Suppressor macrophage treated with lipopolysaccharide for 1 hour (primary cell): ENCODE measurements around the gene APCDD1.
"Not testable (repeated sequence)": the region's sequence is repeated elsewhere in the genome, so short reads cannot be mapped to it uniquely, and the experiment has no call there.

ENCODE experiments used
- DNase-seq, 3 donors: peaks; one replicate each; pipeline ENCODE4 v3.0.0-alpha.2; 2020 to 2022

APCDD1 gene

DNA sequence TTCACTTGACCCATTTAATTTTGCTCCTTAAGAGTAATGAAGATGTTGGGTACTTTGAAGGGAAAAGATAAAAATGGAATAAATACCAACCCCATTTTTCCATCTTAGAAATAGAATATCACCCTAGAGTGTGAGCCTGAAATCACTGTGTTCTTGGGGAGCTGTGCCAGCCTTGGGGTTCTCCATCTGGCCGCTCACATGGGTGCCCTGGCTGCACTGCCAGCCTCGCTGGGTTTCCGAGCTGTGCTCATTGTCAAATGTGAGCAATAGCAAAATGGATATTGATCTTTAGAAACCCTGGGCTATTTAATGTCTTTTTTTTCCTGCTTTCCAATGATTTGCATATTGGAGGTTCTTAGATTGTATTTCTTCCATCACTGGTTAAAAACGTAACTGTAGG, 9.3 kb downstream of the APCDD1 start:
- no peak for DNase-seq

DNA sequence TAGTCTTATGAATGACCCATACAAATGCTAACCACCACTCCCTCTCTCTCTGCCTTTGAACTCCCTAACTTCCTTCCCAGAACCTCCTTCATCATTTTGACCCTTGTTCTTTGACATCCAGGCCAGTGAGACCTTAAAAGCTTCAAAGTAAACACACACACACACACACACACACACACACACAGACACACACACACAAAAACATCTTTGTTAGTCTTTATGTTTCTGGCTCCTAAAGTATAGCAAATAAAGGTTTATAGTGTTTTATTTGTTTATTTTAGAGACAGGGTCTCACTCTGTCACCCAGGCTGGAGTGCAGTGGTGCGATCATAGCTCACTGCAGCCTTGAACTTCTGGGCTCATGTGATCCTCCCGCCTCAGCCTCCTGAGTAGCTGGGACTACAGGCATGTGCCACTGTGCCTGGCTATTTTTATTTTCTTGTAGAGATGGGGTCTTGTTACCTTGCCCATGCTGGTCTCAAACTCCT, 9.8 kb downstream of the APCDD1 start:
- not testable (repeated sequence) for DNase-seq

GRCh38 chr18:10465174-10465939, 10.9 kb downstream of the APCDD1 start:
- no peak for DNase-seq

- no peak for DNase-seq
Measured at GRCh38 chr18:10470429-10470828, 16.0 kb downstream of the APCDD1 start.

DNA sequence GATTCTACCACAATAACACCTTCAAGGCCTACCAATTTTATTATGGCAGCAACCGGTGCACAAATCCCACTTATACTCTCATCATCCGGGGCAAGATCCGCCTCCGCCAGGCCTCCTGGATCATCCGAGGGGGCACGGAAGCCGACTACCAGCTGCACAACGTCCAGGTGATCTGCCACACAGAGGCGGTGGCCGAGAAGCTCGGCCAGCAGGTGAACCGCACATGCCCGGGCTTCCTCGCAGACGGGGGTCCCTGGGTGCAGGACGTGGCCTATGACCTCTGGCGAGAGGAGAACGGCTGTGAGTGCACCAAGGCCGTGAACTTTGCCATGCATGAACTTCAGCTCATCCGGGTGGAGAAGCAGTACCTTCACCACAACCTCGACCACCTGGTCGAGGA, 17.1 kb downstream of the APCDD1 start:
- no peak for DNase-seq

DNA sequence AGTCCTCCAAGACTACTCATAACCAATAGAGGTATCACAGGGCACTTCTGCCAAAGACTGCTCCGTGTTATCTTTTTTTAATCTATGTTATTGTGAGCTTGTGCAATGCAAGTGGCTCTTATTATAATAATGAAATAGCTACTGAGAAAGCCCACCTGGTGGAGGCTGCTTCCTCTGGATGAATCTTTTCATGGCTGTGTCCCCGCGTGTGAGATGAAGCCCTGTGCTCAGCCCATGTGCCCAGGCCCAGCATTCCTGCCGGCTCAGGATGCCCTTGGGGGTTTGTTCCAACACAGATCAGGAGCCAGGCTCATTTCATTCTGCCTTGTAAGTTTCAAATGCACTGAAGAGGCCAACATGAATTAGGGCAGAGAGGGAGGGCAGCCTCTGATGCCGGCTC, 18.7 kb downstream of the APCDD1 start:
- no peak for DNase-seq

GRCh38 chr18:10474309-10474708, 19.9 kb downstream of the APCDD1 start:
- DNase-seq, result no peak

GRCh38 chr18:10475276-10475653, 20.8 kb downstream of the APCDD1 start:
- DNase-seq, result peak in 2 of 3 donors; percentile 33 to 46

- peak in 1 of 3 donors; percentile 35 for DNase-seq
Measured at GRCh38 chr18:10475654-10476291, 21.3 kb downstream of the APCDD1 start.

GRCh38 chr18:10476338-10476791, 21.9 kb downstream of the APCDD1 start:
- DNase-seq, result no peak

DNA sequence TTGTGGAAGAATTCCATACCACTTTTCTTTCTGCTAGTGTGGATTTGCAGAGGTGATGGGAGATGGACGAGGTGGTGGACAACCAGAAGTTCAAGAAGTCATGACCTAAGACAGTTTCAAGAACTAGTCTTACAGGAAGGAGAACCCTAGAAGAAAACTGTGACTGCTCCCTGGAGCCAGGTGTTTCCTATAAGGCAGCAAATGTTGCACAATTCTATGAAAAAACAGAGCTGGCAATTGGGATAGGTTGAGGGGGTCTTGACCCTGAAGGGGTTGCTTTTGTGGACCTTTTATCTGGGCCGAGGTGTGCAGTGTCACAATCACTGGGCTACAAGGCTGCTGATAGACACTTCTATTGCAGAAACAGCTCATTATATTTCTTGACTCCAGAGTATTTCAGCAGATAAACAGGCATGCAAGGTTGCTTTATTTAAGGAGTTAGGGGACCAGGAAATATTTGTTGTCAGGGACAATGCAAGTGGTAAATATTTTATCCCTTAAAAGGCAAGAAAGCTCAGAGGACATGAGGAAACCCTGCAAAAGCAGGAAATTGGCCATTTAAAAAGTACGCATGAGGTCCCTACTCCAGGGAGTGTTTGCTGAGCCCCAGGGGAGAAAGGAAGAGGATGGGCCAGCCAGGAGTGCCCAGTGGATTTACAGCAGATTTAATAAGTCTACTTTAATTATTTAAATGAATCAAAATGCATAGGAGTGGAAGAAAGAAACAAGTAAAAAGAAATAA, 22.9 kb downstream of the APCDD1 start:
- DNase-seq, result no peak

GRCh38 chr18:10477863-10478260, 23.4 kb downstream of the APCDD1 start:
- DNase-seq, result no peak

DNA sequence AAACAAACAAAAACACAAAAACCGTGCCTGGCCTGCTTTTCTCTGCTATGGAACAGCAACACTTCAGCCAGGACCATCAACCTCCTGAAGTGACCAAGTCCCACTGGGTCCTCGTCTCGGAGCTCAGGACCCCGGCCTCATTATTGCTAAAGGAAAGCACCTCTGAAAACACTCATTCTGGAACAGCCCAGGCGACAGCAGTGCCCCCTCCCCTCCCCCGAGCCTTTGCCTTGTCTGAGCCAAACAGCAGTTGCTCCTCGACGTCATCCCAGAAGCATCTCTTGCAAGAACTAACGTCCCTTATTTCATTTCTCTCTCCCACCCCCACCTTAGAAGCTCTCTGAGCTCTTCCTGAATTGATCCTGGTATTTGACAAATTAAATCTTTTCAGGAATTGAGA, 27.4 kb downstream of the APCDD1 start:
- no peak for DNase-seq

DNA sequence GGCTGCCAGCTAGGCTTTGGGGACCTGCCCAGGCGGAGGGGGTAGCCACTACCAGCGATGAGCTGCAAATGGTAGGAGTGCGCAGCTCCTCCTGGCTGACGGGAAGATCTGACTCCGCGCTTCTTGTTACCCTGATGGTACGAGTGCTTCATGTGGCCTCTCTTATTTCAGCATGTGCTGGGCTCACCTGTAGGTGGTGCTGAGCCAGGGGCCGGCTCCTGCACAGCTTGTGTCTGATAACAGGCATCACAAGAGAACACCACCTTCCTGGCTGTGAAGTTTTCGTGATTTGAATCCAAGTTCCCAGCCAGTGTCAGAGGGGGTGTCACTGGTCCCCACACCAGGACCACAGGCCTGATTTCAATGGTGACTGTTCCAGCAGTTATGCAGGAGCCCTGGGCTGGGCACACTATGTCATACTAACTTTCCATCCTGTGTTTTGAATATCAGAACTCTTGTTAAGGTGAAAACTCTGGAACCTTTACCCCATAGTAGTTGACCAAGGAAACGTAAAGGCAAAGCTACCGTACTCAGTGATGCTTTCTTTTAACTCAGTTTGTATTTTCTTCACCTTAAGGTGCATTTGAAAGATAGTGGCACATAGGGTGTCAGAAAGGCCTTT, 28.0 kb downstream of the APCDD1 start:
- DNase-seq, result no peak

DNA sequence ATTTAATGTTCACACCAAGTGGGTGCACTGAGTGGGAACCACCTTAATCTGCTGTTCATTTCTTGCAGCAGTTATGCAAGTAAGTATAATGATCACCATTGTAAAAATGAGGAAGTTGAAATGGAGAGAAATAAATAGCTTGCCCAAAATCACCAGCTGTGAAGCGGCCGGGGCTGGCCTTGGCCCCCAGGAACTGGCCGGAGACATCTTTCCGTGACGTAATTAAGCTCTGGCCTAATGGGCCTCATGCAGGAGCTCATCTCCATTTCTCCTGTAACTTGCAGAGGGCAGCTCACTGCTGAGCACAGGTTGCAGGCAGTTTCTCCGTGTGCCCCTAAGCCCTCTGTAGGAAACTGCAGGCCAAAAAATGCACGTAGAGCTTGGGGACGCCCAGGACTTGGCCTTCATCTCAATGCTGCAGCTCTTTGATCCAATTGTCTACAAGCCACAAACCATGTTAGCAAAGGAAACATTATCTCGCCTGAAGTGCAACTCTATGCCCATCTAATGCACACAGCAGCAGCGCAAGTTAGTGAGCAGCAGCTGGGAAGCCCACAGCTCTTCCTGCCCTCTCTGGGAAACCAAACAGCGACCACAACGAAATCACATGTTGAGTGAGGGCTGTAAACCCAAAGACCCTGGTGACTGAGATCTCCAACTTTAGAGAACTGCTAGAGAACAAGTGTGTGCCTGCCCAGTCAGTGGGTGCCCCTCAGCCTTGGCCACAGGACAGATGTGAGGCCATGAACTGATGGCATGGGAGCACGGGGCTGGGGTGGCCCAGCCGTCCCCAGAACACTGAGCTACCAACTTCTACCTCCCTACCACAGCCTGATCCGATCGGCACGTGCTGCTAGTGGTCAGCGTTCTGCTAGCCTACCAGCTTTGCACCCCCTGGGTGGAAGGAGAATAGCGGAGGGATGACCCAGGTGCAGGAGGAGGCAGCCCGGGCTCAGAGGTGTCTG, 28.8 kb downstream of the APCDD1 start:
- peak; percentile 66 to 71 (median 70) for DNase-seq

- no peak for DNase-seq
Measured at GRCh38 chr18:10485475-10485874, 31.0 kb downstream of the APCDD1 start.

DNA sequence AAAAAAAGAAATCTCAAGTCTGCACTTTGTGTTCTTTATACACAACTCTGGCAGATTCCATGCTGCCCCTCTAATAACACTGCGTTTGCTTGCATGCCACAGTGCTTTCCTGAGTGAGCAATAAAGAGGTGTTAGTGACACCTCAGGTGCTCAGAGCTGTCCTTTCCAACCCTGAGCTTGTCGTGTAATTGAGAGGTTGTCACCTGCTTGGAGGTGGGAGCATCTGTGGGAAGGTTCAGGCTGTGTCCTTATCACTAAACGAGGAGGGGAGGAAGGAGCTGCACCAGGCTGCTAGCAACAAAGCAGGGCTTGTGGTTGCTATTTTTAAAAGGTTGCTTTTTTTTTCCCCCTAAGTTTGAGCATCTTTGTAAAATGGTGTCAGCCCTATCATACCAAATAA, 31.9 kb downstream of the APCDD1 start:
- no peak for DNase-seq

GRCh38 chr18:10487154-10487553, 32.7 kb downstream of the APCDD1 start:
- no peak for DNase-seq

- DNase-seq, result no peak
Measured at GRCh38 chr18:10488017-10488416, 33.6 kb downstream of the APCDD1 start.

DNA sequence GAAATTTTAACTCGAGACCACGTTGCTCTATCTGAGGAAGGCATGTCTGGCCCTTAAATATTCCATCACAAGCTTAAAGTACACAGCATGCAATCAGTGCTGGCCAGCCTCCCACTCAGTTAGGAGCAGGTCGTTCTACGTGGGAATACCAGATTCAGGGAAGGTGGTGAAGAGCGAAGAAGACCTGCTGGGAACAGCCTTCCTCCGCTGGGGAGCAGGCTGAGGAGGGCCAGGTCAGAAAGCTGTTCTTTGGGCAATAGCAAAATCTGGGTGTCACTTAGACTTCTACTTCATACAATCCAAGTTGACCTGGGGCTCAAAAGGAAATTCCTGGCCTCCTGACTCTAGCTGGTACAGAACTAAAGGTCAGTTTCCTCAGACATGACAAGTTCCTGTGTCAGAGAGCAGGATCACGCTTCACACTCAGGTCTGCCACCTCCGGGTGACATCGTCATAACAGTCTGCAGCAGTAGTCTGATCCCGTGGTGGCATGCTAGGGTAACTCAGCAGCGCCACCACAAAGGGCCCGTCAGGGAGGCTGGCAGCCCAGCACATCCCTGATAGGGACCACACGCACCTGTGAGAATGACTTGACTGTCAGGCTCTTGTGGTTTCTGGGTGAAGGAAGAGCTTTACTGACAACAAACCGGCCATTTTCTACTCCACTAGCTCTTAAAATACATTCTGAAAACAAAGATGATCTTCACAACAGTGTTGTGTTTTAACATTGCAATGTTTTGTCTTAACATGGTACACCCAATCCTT, 36.1 kb downstream of the APCDD1 start:
- peak; percentile 66 to 70 (median 68) for DNase-seq

DNA sequence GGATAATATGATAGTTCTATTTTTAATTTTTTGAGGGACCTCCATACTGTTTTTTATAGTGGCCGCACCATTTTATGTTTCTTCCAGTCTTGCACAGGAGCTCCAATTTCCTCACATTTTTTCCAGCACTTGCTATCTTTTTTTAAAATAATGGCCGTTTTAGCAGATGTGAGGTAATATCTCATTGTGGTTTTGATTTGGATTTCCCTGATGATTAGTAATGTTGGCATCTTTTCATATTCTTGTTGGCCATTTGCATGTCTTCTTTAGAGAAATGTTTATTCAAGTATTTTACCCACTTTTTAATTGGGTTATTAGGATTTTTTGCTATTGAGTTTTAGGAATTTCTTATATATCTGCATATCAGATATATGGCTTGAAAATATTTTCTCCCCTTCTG, 41.5 kb downstream of the APCDD1 start:
- peak in 1 of 3 donors; percentile 39 for DNase-seq
